ENCODE results near the gene HMCN2.

DNA sequence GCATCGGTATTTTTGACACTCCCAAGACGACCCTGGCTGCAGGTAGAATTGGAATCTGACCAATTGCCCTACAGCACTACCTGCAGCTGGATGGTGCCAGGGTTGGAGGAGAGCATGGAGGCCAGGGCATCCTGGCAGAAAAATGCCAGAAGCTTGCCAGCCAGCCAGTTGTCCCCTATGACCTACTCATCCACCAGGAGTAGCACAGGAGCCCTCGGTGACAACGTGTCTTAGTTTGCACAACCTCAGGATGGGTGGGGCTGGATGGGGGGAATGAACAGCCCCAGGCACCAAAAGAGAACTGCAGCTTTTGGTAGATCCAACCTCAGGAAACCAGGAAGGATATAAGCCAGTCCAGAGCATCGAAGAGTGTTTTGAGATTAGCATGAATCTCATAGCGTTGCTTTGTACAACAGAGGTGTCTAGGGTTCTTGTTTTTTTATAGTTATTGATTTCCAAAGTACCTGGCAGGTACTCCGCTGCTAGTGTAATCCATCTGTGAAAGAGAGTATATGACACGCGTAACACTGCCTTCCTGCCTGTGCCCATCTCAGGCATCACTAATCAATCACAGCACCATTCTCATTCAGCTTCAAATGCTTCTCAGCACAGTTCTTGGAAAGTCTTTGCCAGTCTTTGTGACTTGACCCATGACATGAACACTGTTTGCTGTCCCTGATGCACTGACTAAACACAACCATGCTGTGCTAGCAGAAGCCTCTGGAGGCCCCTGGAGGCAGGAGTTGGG, 142.5 kb downstream of the HMCN2 start:
- TF ChIP-seq POLR2AphosphoS5 (IDR thresholded peaks at IDR 0.05; ENCODE audit: borderline replicate concordance, low read depth, low read length): no peak
- no peak for TF ChIP-seq EZH2 (IDR thresholded peaks at IDR 0.05)
